NCI-H128 (cell line): ENCODE data around the gene NEK5.

Experiments
- DNase-seq: peaks from one replicate; lab custom pipeline; 2025; ENCODE audit not compliant: unreplicated experiment; lab: John Stamatoyannopoulos, UW

NEK5 gene

GRCh38 chr13:51993713-51994112, 135.2 kb downstream of the NEK5 start:
- DNase-seq, result no peak

- no peak for DNase-seq
Observed at GRCh38 chr13:51988988-51989618, 139.8 kb downstream of the NEK5 start.
